ENCODE results near the gene PTPN14. TPM values are rescaled to one million over a fixed set of nuclear protein-coding genes. Genes with fewer than 3 reads are reported as not detected.

PTPN14 gene
- total RNA-seq, 5 donors from 2014 or later (not counting 1 experiment from before 2014, with no cell fraction given): 0.02 to 0.36 (median 0.29) TPM

DNA sequence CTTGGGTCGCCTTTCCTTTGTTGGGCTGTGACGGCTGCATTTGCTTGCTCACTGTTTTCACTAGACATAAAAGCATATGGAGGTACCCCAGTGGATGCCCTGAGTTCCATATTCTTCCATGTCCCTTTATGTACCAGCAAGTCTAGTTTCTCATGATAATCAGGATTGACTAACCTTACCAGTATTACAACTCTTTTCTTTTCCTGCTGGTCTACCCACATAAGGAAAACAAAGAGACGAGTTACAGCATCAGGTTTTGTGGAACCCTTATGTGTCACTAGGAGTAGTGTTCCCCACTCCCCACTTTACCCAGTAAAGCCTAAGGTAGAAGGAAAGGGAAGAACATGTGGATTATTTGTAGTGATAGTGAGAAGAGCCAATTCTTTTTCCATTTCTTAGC, 35.2 kb upstream of the PTPN14 start:
- Mint-ChIP-seq H3K27me3 (peaks cover 8 to 9% of the 10 kb centered on the region in 2 donors), H3K9me3 (no peaks in the 10 kb centered on the region), H3K4me3 (no peak overlapping the region), H3K4me1 (no peaks in the 10 kb centered on the region), H3K27ac (no peak overlapping the region), H3K36me3 (no peaks in the 10 kb centered on the region)
- ChIA-PET POLR2A (no interaction called here), CTCF (no interaction called here)
- Histone ChIP-seq H3K4me3 (ENCODE audit: control insufficient read depth in 1 of 2, extremely low read depth in 1 of 2, low read length in 1 of 2) (no peak overlapping the region), H3K9me3 (no peaks in the 10 kb centered on the region), H3K36me3 (ENCODE audit: control insufficient read depth in 2 of 2, extremely low read depth in 1 of 2, insufficient read depth in 1 of 2, low read length in 1 of 2) (no peaks in the 10 kb centered on the region), H3K27ac (ENCODE audit: low read length) (no peak overlapping the region), H3K4me1 (ENCODE audit: control insufficient read depth in 1 of 2, extremely low read depth in 1 of 2, insufficient read depth in 2 of 2, low read length in 2 of 2) (no peaks in the 10 kb centered on the region), H3K27me3 (replicated peaks in 1 of 2; ENCODE audit: control insufficient read depth in 2 of 2, extremely low read depth in 1 of 2, insufficient read depth in 2 of 2, low read length in 1 of 2) (no peaks in the 10 kb centered on the region)
- 93% methylated on average over 2 of the region's 3 CpGs for WGBS (ENCODE audit: insufficient coverage)
- ATAC-seq (replicated peaks in 1 of 4): no peak
- DNase-seq: no peak

- no peak overlapping the region for H3K27ac Mint-ChIP-seq
Observed at GRCh38 chr1:214584805-214585766, 33.7 kb upstream of the PTPN14 start.

GRCh38 chr1:214583824-214584554, 32.6 kb upstream of the PTPN14 start:
- Mint-ChIP-seq H3K4me1 (no peaks in the 10 kb centered on the region), H3K9me3 (no peaks in the 10 kb centered on the region), H3K4me3 (no peak overlapping the region), H3K27ac (no peak overlapping the region), H3K36me3 (no peaks in the 10 kb centered on the region), H3K27me3 (peaks cover 4 to 8% of the 10 kb centered on the region in 2 donors)
- no peak for ATAC-seq (replicated peaks in 1 of 4)
- DNase-seq: no peak
- H3K27ac ChIP-seq (ENCODE audit: low read length): no peak overlapping the region
- no peaks in the 10 kb centered on the region for H3K36me3 ChIP-seq (ENCODE audit: control insufficient read depth in 2 of 2, extremely low read depth in 1 of 2, insufficient read depth in 1 of 2, low read length in 1 of 2)
- H3K4me1 ChIP-seq (ENCODE audit: control insufficient read depth in 1 of 2, extremely low read depth in 1 of 2, insufficient read depth in 2 of 2, low read length in 2 of 2): no peaks in the 10 kb centered on the region
- ChIA-PET POLR2A (no interaction called here), CTCF (interaction anchor here (0.9 to 2.5 kb wide), 5 partner anchors 195 to 252 kb away, joined by 3 to 14 read pairs (median 3); no protein-coding TSS in a partner anchor)
- H3K9me3 ChIP-seq: no peaks in the 10 kb centered on the region
- no peak overlapping the region for H3K4me3 ChIP-seq (ENCODE audit: control insufficient read depth in 1 of 2, extremely low read depth in 1 of 2, low read length in 1 of 2)
- H3K27me3 ChIP-seq (replicated peaks in 1 of 2; ENCODE audit: control insufficient read depth in 2 of 2, extremely low read depth in 1 of 2, insufficient read depth in 2 of 2, low read length in 1 of 2): no peaks in the 10 kb centered on the region
- WGBS (ENCODE audit: insufficient coverage): 100% methylated on average over 2 of the region's 7 CpGs

More at GRCh38 chr1:214584805-214585766, 33.7 kb upstream of the PTPN14 start:
- no peak overlapping the region for H3K4me3 ChIP-seq (ENCODE audit: control insufficient read depth in 1 of 2, extremely low read depth in 1 of 2, low read length in 1 of 2)
- Mint-ChIP-seq H3K27me3 (peaks cover 4 to 8% of the 10 kb centered on the region in 2 donors), H3K4me3 (no peak overlapping the region), H3K4me1 (no peaks in the 10 kb centered on the region), H3K36me3 (no peaks in the 10 kb centered on the region), H3K9me3 (no peaks in the 10 kb centered on the region)
- CTCF ChIA-PET: interaction anchor here (0.5 to 2.5 kb wide), 8 partner anchors 11 to 371 kb away, joined by 3 to 14 read pairs (median 3); no protein-coding TSS in a partner anchor
- POLR2A ChIA-PET: no interaction called here
- ATAC-seq (replicated peaks in 1 of 4) (peak in 2 of 4 experiments; percentile 19 to 52), DNase-seq (no peak)
- no peaks in the 10 kb centered on the region for H3K36me3 ChIP-seq (ENCODE audit: control insufficient read depth in 2 of 2, extremely low read depth in 1 of 2, insufficient read depth in 1 of 2, low read length in 1 of 2)
- no CpG with 5 or more reads among the region's 1 CpG for WGBS (ENCODE audit: insufficient coverage)
- no peaks in the 10 kb centered on the region for H3K9me3 ChIP-seq
- no peaks in the 10 kb centered on the region for H3K27me3 ChIP-seq (replicated peaks in 1 of 2; ENCODE audit: control insufficient read depth in 2 of 2, extremely low read depth in 1 of 2, insufficient read depth in 2 of 2, low read length in 1 of 2)
- no peaks in the 10 kb centered on the region for H3K4me1 ChIP-seq (ENCODE audit: control insufficient read depth in 1 of 2, extremely low read depth in 1 of 2, insufficient read depth in 2 of 2, low read length in 2 of 2)
- H3K27ac ChIP-seq (ENCODE audit: low read length): no peak overlapping the region

DNA sequence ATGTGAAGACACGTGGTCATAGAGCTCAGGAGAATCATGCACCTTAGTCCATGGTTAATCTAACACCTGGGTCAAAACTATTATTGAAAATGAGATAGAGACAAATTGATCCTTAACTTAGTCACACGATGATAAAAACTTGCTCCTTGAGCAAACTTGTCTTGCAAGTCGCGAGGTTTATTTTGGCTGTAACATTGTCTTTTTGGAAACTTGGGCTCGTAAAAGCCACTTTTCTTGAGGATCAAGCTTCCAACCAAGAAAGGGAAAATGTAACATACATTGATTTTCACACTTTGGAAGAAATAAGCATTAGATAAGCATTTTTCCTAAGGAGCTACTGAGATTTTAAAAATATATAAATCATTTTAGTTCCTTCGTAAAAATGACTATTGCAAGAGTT, 31.7 kb upstream of the PTPN14 start:
- Mint-ChIP-seq H3K36me3 (no peaks in the 10 kb centered on the region), H3K9me3 (peaks cover 0 to 1% (median 0%) of the 10 kb centered on the region in 3 donors), H3K4me3 (no peak overlapping the region), H3K27ac (no peak overlapping the region), H3K27me3 (peaks cover 4 to 5% of the 10 kb centered on the region in 2 donors), H3K4me1 (no peaks in the 10 kb centered on the region)
- no peaks in the 10 kb centered on the region for H3K4me1 ChIP-seq (ENCODE audit: control insufficient read depth in 1 of 2, extremely low read depth in 1 of 2, insufficient read depth in 2 of 2, low read length in 2 of 2)
- ATAC-seq (replicated peaks in 1 of 4) (no peak), DNase-seq (no peak)
- H3K9me3 ChIP-seq: no peaks in the 10 kb centered on the region
- CTCF ChIA-PET: interaction anchor here in 1 of 2 donors (2.5 kb wide), 1 partner anchor 251 kb away, joined by 14 read pairs; no protein-coding TSS in a partner anchor
- H3K36me3 ChIP-seq (ENCODE audit: control insufficient read depth in 2 of 2, extremely low read depth in 1 of 2, insufficient read depth in 1 of 2, low read length in 1 of 2): no peaks in the 10 kb centered on the region
- H3K27ac ChIP-seq (ENCODE audit: low read length): no peak overlapping the region
- WGBS (ENCODE audit: insufficient coverage): 93% methylated on average over 3 of the region's 6 CpGs
- H3K4me3 ChIP-seq (ENCODE audit: control insufficient read depth in 1 of 2, extremely low read depth in 1 of 2, low read length in 1 of 2): no peak overlapping the region
- no peaks in the 10 kb centered on the region for H3K27me3 ChIP-seq (replicated peaks in 1 of 2; ENCODE audit: control insufficient read depth in 2 of 2, extremely low read depth in 1 of 2, insufficient read depth in 2 of 2, low read length in 1 of 2)
- POLR2A ChIA-PET: no interaction called here

DNA sequence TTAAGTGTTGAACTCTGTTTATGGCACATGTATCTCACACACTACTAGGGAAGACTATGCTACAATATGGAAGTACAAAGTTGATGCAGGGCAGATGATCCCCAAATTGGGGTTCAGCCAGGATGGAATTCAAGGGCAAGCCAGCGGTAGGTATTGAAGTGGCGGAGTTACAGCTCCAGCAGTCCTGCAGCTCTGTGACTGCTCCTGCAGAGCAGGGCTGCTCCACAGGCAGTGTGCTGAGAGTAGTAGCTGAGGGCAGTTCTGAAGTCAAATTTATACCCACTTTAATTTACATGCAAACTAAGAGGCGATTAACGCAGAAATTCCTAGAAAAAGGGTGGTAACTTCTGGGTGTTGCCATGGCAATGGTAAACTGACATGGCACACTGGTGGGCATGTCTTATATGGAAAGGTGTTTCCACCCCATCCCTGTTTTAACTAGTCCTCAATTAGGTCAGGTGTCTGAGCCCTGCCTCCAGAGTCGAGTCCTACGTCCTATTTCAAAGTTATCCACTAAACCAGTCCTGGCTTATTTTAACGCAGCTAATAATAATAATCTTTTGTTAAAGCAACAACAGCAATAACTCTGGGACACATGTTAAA, 31.0 kb upstream of the PTPN14 start:
- 69% methylated on average over 3 of the region's 7 CpGs for WGBS (ENCODE audit: insufficient coverage)
- Mint-ChIP-seq H3K4me3 (no peak overlapping the region), H3K27ac (no peak overlapping the region), H3K9me3 (peaks cover 0 to 3% (median 0%) of the 10 kb centered on the region in 3 donors), H3K4me1 (no peaks in the 10 kb centered on the region), H3K36me3 (no peaks in the 10 kb centered on the region), H3K27me3 (peaks cover 4 to 5% of the 10 kb centered on the region in 2 donors)
- Histone ChIP-seq H3K4me1 (ENCODE audit: control insufficient read depth in 1 of 2, extremely low read depth in 1 of 2, insufficient read depth in 2 of 2, low read length in 2 of 2) (no peaks in the 10 kb centered on the region), H3K27ac (ENCODE audit: low read length) (no peak overlapping the region), H3K27me3 (replicated peaks in 1 of 2; ENCODE audit: control insufficient read depth in 2 of 2, extremely low read depth in 1 of 2, insufficient read depth in 2 of 2, low read length in 1 of 2) (no peaks in the 10 kb centered on the region), H3K9me3 (no peaks in the 10 kb centered on the region), H3K36me3 (ENCODE audit: control insufficient read depth in 2 of 2, extremely low read depth in 1 of 2, insufficient read depth in 1 of 2, low read length in 1 of 2) (no peaks in the 10 kb centered on the region), H3K4me3 (ENCODE audit: control insufficient read depth in 1 of 2, extremely low read depth in 1 of 2, low read length in 1 of 2) (no peak overlapping the region)
- ChIA-PET CTCF (no interaction called here), POLR2A (no interaction called here)
- ATAC-seq (replicated peaks in 1 of 4) (no peak), DNase-seq (no peak)

- CTCF ChIA-PET: interaction anchor here in 1 of 2 donors (1.0 kb wide), 1 partner anchor 11 kb away, joined by 4 read pairs; no protein-coding TSS in a partner anchor
- Mint-ChIP-seq H3K27ac (no peak overlapping the region), H3K4me1 (no peaks in the 10 kb centered on the region), H3K36me3 (no peaks in the 10 kb centered on the region), H3K4me3 (no peak overlapping the region), H3K9me3 (peaks cover 0 to 3% (median 3%) of the 10 kb centered on the region in 3 donors), H3K27me3 (peaks cover 4 to 5% of the 10 kb centered on the region in 2 donors)
- no peaks in the 10 kb centered on the region for H3K36me3 ChIP-seq (ENCODE audit: control insufficient read depth in 2 of 2, extremely low read depth in 1 of 2, insufficient read depth in 1 of 2, low read length in 1 of 2)
- no peak overlapping the region for H3K4me3 ChIP-seq (ENCODE audit: control insufficient read depth in 1 of 2, extremely low read depth in 1 of 2, low read length in 1 of 2)
- no peaks in the 10 kb centered on the region for H3K9me3 ChIP-seq
- POLR2A ChIA-PET: no interaction called here
- WGBS (ENCODE audit: insufficient coverage): 0% methylated on average over 1 of the region's 2 CpGs
- H3K27me3 ChIP-seq (replicated peaks in 1 of 2; ENCODE audit: control insufficient read depth in 2 of 2, extremely low read depth in 1 of 2, insufficient read depth in 2 of 2, low read length in 1 of 2): no peaks in the 10 kb centered on the region
- no peaks in the 10 kb centered on the region for H3K4me1 ChIP-seq (ENCODE audit: control insufficient read depth in 1 of 2, extremely low read depth in 1 of 2, insufficient read depth in 2 of 2, low read length in 2 of 2)
- ATAC-seq (replicated peaks in 1 of 4) (no peak), DNase-seq (no peak)
- H3K27ac ChIP-seq (ENCODE audit: low read length): no peak overlapping the region
Observed at GRCh38 chr1:214581785-214582184, 30.4 kb upstream of the PTPN14 start.
